ENCODE results near the gene KLK11.

KLK11 gene

GRCh38 chr19:51031880-51032225, 5.4 kb upstream of the KLK11 start:
- Histone ChIP-seq H3K4me1 (ENCODE audit: low read length) (no peaks in the 10 kb centered on the region), H2AFZ (ENCODE audit: low read length) (no peak overlapping the region), H4K20me1 (ENCODE audit: insufficient read depth, low read length) (no peaks in the 10 kb centered on the region), H3K4me2 (ENCODE audit: low read depth, low read length) (no peak overlapping the region), H3K9ac (ENCODE audit: low read length) (no peak overlapping the region), H3K36me3 (replicated peaks; ENCODE audit: insufficient read depth, low read length) (no peaks in the 10 kb centered on the region), H3K27ac (ENCODE audit: low read length) (no peak overlapping the region), H3F3A (ENCODE audit: insufficient read depth, low read length) (no peaks in the 10 kb centered on the region), H3K9me3 (replicated peaks; ENCODE audit: insufficient read depth, low read length) (no peaks in the 10 kb centered on the region), H3K4me3 (ENCODE audit: low read length) (no peak overlapping the region), H3K9me2 (replicated peaks; ENCODE audit: insufficient read depth, low read length) (no peaks in the 10 kb centered on the region), H3K79me2 (ENCODE audit: low read length) (no peaks in the 10 kb centered on the region), H3K27me3 (replicated peaks; ENCODE audit: insufficient read depth, low read length) (peaks cover 10% of the 10 kb centered on the region)
- TF ChIP-seq EZH2phosphoT487 (IDR thresholded peaks at IDR 0.05; ENCODE audit: low read length) (no peak), EZH2 (optimal IDR thresholded peaks at IDR 0.05; ENCODE audit: low read depth, low read length) (no peak)
- TF ChIP-seq, protein P1, sequence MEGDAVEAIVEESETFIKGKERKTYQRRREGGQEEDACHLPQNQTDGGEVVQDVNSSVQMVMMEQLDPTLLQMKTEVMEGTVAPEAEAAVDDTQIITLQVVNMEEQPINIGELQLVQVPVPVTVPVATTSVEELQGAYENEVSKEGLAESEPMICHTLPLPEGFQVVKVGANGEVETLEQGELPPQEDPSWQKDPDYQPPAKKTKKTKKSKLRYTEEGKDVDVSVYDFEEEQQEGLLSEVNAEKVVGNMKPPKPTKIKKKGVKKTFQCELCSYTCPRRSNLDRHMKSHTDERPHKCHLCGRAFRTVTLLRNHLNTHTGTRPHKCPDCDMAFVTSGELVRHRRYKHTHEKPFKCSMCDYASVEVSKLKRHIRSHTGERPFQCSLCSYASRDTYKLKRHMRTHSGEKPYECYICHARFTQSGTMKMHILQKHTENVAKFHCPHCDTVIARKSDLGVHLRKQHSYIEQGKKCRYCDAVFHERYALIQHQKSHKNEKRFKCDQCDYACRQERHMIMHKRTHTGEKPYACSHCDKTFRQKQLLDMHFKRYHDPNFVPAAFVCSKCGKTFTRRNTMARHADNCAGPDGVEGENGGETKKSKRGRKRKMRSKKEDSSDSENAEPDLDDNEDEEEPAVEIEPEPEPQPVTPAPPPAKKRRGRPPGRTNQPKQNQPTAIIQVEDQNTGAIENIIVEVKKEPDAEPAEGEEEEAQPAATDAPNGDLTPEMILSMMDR (IDR thresholded peaks at IDR 0.05; ENCODE audit: low read length): no peak
- DNase-seq: no peak

GRCh38 chr19:51031220-51031879, 4.9 kb upstream of the KLK11 start:
- H3K79me2 ChIP-seq (ENCODE audit: low read length): no peaks in the 10 kb centered on the region
- H3K4me1 ChIP-seq (ENCODE audit: low read length): no peaks in the 10 kb centered on the region
- no peaks in the 10 kb centered on the region for H3K9me3 ChIP-seq (replicated peaks; ENCODE audit: insufficient read depth, low read length)
- TF ChIP-seq, protein P1 (IDR thresholded peaks at IDR 0.05; ENCODE audit: low read length): no peak
- no peak for TF ChIP-seq EZH2phosphoT487 (IDR thresholded peaks at IDR 0.05; ENCODE audit: low read length)
- TF ChIP-seq EZH2 (optimal IDR thresholded peaks at IDR 0.05; ENCODE audit: low read depth, low read length): no peak
- no peaks in the 10 kb centered on the region for H3F3A ChIP-seq (ENCODE audit: insufficient read depth, low read length)
- no peaks in the 10 kb centered on the region for H4K20me1 ChIP-seq (ENCODE audit: insufficient read depth, low read length)
- H3K27me3 ChIP-seq (replicated peaks; ENCODE audit: insufficient read depth, low read length): peaks cover 10% of the 10 kb centered on the region
- no peak overlapping the region for H3K27ac ChIP-seq (ENCODE audit: low read length)
- no peak for DNase-seq
- H3K9me2 ChIP-seq (replicated peaks; ENCODE audit: insufficient read depth, low read length): no peaks in the 10 kb centered on the region
- H3K4me2 ChIP-seq (ENCODE audit: low read depth, low read length): no peak overlapping the region
- no peak overlapping the region for H2AFZ ChIP-seq (ENCODE audit: low read length)
- no peak overlapping the region for H3K9ac ChIP-seq (ENCODE audit: low read length)
- H3K4me3 ChIP-seq (ENCODE audit: low read length): no peak overlapping the region
- H3K36me3 ChIP-seq (replicated peaks; ENCODE audit: insufficient read depth, low read length): no peaks in the 10 kb centered on the region

DNA sequence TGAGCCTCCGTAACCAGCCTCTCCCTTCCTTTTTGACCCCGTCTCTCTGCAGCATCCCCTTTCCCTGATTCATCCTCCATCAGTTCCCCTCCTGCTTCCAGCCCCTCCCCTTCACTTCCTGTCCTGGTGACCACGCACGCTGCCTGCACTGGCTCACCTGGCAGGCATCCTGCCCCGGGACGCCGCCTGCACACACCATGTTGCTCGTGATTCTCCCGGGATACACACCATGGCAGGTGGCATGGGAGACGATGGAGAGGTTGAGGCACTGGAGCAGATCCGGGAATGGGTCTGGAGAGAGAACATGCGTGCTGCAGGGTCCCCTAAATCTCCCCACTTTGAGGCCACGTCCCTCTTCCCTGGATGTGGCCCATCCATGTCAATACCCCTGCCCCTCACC, 4.2 kb upstream of the KLK11 start:
- no peaks in the 10 kb centered on the region for H3K9me2 ChIP-seq (replicated peaks; ENCODE audit: insufficient read depth, low read length)
- no peaks in the 10 kb centered on the region for H4K20me1 ChIP-seq (ENCODE audit: insufficient read depth, low read length)
- H3K4me3 ChIP-seq (ENCODE audit: low read length): no peak overlapping the region
- peaks cover 10% of the 10 kb centered on the region for H3K27me3 ChIP-seq (replicated peaks; ENCODE audit: insufficient read depth, low read length)
- H3K9me3 ChIP-seq (replicated peaks; ENCODE audit: insufficient read depth, low read length): no peaks in the 10 kb centered on the region
- H3K36me3 ChIP-seq (replicated peaks; ENCODE audit: insufficient read depth, low read length): no peaks in the 10 kb centered on the region
- H2AFZ ChIP-seq (ENCODE audit: low read length): no peak overlapping the region
- TF ChIP-seq, protein P1 (IDR thresholded peaks at IDR 0.05; ENCODE audit: low read length): no peak
- TF ChIP-seq EZH2 (optimal IDR thresholded peaks at IDR 0.05; ENCODE audit: low read depth, low read length): no peak
- TF ChIP-seq EZH2phosphoT487 (IDR thresholded peaks at IDR 0.05; ENCODE audit: low read length): no peak
- H3K27ac ChIP-seq (ENCODE audit: low read length): no peak overlapping the region
- no peaks in the 10 kb centered on the region for H3K79me2 ChIP-seq (ENCODE audit: low read length)
- no peak overlapping the region for H3K9ac ChIP-seq (ENCODE audit: low read length)
- H3K4me2 ChIP-seq (ENCODE audit: low read depth, low read length): no peak overlapping the region
- H3F3A ChIP-seq (ENCODE audit: insufficient read depth, low read length): no peaks in the 10 kb centered on the region
- no peak for DNase-seq
- no peaks in the 10 kb centered on the region for H3K4me1 ChIP-seq (ENCODE audit: low read length)

Data from MM.1S (cell line).